Skin of body (tissue), 2 donors: ENCODE data around the gene SLC35F5. TPM values are rescaled to one million over a fixed set of nuclear protein-coding genes. Genes with fewer than 3 reads are reported as not detected.

Experiments
- small RNA-seq: library from RNA; depleted of rRNA; stranded (forward); fragments of <200 nt; gene quantifications from one replicate; pipeline ENCODE3, GENCODE V24; 2014; ENCODE audit warnings: low replicate concordance
- total RNA-seq: library from RNA; depleted of rRNA; stranded (reverse); fragments of >200 nt; gene quantifications from one replicate; pipeline ENCODE4 v1.2.3, GENCODE V29; 2014

SLC35F5 gene
- total RNA-seq, 1 donor from 2014 or later, result 136 TPM

Small RNAs within 50 kb of the gene (small RNA-seq; reads per million reads assigned to genes)
- gene MIR4782 (not detected), gene RNU6-744P (not detected)

Other genes with a start within 250 kb of the SLC35F5 start
- 9.0 TPM for gene RABL2A, start 129.4 kb downstream of the SLC35F5 start, total RNA-seq
- 104 TPM for gene ACTR3, start 133.4 kb upstream of the SLC35F5 start, total RNA-seq